DOHH2 (cell line): ENCODE data around the gene PSMD4.

ENCODE experiments used
- EZH2phosphoT487 ChIP-seq: fragments of 200-600 bp; sonication (generic); IDR thresholded peaks from 2 replicates; pipeline ENCODE4 v1.6.1; 2017; ENCODE audit warnings: borderline replicate concordance, mild to moderate bottlenecking, antibody characterized with exemption, low read length, moderate library complexity, mixed read lengths
- TF ChIP-seq, protein P1 (sequence below): fragments of 200-600 bp; sonication (generic); IDR thresholded peaks from one replicate; pipeline ENCODE4 v1.5.1; 2014; ENCODE audit warnings: antibody characterized with exemption, mild to moderate bottlenecking, low read depth, low read length; ENCODE audit not compliant: poor library complexity, severe bottlenecking

DNA sequence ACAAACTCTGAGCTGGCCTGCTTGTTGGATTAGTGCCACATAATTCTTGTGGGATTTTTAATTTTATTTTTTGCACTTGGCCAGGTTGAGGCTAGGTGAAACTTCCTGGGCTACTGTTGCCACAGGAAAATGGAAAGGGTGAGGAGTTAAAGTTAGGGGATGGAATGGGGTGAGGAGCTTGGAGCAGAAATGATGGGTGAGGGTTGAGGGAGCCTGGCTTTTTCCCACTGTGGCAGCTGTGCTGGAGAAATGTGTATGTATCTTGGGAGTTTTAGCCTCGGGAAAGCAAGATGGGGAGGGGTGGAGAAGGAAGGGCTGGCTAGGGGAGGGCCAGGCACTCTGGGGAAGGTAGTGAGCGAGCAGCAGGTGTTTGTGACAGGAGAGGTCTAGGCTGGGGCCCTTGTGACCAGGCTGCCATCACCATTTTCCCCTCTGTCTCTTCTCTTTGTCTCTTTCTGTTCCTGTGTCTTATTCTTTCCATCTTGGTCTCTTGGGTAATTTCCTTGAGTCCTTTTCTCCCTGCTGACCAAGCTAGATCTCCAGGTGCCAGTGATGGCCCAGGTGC, 29.6 kb downstream of the PSMD4 start:
- TF ChIP-seq, protein P1, sequence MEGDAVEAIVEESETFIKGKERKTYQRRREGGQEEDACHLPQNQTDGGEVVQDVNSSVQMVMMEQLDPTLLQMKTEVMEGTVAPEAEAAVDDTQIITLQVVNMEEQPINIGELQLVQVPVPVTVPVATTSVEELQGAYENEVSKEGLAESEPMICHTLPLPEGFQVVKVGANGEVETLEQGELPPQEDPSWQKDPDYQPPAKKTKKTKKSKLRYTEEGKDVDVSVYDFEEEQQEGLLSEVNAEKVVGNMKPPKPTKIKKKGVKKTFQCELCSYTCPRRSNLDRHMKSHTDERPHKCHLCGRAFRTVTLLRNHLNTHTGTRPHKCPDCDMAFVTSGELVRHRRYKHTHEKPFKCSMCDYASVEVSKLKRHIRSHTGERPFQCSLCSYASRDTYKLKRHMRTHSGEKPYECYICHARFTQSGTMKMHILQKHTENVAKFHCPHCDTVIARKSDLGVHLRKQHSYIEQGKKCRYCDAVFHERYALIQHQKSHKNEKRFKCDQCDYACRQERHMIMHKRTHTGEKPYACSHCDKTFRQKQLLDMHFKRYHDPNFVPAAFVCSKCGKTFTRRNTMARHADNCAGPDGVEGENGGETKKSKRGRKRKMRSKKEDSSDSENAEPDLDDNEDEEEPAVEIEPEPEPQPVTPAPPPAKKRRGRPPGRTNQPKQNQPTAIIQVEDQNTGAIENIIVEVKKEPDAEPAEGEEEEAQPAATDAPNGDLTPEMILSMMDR = no peak
- no peak for TF ChIP-seq EZH2phosphoT487
